BLaER1 (cell line): Measurements from ENCODE around the gene TSPAN9.

Source experiments
- H3K27ac ChIP-seq: shearing (Covaris generic); formaldehyde crosslinking; 2 replicates; pipeline ENCODE4 v1.8.1; 2022
- H3K27me3 ChIP-seq: shearing (Covaris generic); formaldehyde crosslinking; 2 replicates; pipeline ENCODE4 v1.8.1; 2022
- H3K36me3 ChIP-seq: shearing (Covaris generic); formaldehyde crosslinking; 2 replicates; pipeline ENCODE4 v1.8.1; 2022
- H3K4me1 ChIP-seq: shearing (Covaris generic); formaldehyde crosslinking; 2 replicates; pipeline ENCODE4 v1.8.1; 2022
- H3K4me2 ChIP-seq: shearing (Covaris generic); formaldehyde crosslinking; 2 replicates; pipeline ENCODE4 v1.8.1; 2022
- H3K4me3 ChIP-seq: shearing (Covaris generic); formaldehyde crosslinking; 2 replicates; pipeline ENCODE4 v1.8.1; 2022
- H3K9ac ChIP-seq: shearing (Covaris generic); formaldehyde crosslinking; 2 replicates; pipeline ENCODE4 v1.8.1; 2022
- H3K9me3 ChIP-seq: shearing (Covaris generic); formaldehyde crosslinking; 2 replicates; pipeline ENCODE4 v1.8.1; 2022
- H4K20me1 ChIP-seq: shearing (Covaris generic); formaldehyde crosslinking; 2 replicates; pipeline ENCODE4 v1.8.1; 2022
- Cebpa-rat ChIP-seq: shearing (Covaris generic); IDR thresholded peaks from 2 replicates; pipeline ENCODE4 v1.8.1; 2022

TSPAN9 gene

DNA sequence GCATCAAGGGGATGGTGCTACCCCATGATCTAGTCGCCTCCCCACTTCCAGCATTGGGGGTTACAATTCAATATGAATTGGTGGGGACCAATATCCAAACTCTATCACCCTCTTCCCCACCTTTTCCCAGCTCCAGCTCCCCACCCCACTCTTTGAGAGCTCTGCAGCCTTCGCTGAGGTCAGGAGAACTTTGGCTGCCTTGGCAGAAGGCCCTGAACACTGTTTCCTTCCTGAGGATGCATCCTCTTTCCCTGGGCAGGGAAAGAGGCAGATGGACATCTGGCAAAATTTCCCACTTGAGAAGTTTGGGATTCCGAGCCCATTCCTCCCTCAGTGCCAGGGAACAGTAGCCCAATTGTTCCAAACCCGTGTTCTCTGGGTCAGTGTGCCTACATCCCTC is 169.1 kb downstream of the TSPAN9 start:
- H3K9ac ChIP-seq, result no peak overlapping the region
- H3K27ac ChIP-seq, result no peak overlapping the region
- no peak overlapping the region for H3K4me3 ChIP-seq
- peaks cover 78% of the 10 kb centered on the region for H3K4me1 ChIP-seq
- peaks cover 5% of the 10 kb centered on the region; the same call in 1 of the 2 replicates for H3K36me3 ChIP-seq
- TF ChIP-seq Cebpa-rat, result no peak
- H4K20me1 ChIP-seq, result no peaks in the 10 kb centered on the region
- H3K27me3 ChIP-seq, result no peaks in the 10 kb centered on the region
- H3K9me3 ChIP-seq, result peaks cover 8% of the 10 kb centered on the region; the same call in 1 of the 2 replicates
- H3K4me2 ChIP-seq, result peak overlapping the region; percentile 23; the same call in 1 of the 2 replicates

- Histone ChIP-seq H3K27ac (no peak overlapping the region), H3K27me3 (no peaks in the 10 kb centered on the region), H3K9ac (no peak overlapping the region), H3K4me3 (no peak overlapping the region), H3K36me3 (peaks cover 5% of the 10 kb centered on the region; the same call in 1 of the 2 replicates), H3K9me3 (peaks cover 8% of the 10 kb centered on the region; the same call in 1 of the 2 replicates), H3K4me2 (peak overlapping the region; percentile 83), H4K20me1 (no peaks in the 10 kb centered on the region), H3K4me1 (peaks cover 84% of the 10 kb centered on the region)
- no peak for TF ChIP-seq Cebpa-rat
Observed at GRCh38 chr12:3247077-3247476, 169.9 kb downstream of the TSPAN9 start.

DNA sequence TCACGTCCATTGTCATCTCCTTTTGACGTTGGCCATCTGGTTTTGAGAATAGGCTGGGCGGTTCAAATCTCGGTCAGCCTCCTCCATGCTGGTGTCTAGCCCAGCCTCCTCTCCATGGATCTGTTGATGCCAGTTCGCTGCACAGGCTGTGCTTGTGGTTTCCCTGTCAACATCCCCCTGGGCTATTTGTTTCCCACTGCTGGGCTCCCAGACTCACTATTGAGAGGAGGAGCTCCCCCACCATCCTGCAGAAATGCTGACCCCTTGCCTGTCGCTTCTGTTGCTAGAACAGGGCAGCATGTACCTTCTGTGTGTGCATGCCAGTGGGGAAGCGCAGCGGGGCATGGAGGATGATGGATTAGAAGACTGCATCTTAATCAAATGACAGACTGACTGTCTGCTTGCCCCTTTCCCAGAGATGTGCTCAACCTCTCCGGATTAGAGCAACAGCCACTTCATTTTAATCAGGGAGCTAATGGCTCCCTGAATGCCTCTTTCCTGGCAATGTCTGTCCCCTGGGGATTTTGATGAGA is 170.5 kb downstream of the TSPAN9 start:
- no peak overlapping the region for H3K4me3 ChIP-seq
- peaks cover 84% of the 10 kb centered on the region for H3K4me1 ChIP-seq
- peak overlapping the region; percentile 83 for H3K4me2 ChIP-seq
- H3K9me3 ChIP-seq, result peaks cover 8% of the 10 kb centered on the region; the same call in 1 of the 2 replicates
- H3K27me3 ChIP-seq, result no peaks in the 10 kb centered on the region
- peak overlapping the region; percentile 83 for H3K27ac ChIP-seq
- H3K9ac ChIP-seq, result no peak overlapping the region
- no peak for TF ChIP-seq Cebpa-rat
- peaks cover 5% of the 10 kb centered on the region; the same call in 1 of the 2 replicates for H3K36me3 ChIP-seq
- no peaks in the 10 kb centered on the region for H4K20me1 ChIP-seq

GRCh38 chr12:3249081-3249800 is 172.1 kb downstream of the TSPAN9 start:
- H3K4me3 ChIP-seq, result 0 out of 2 replicates have a peak overlapping the region, but pooled peaks have one; percentile 4
- H3K27ac ChIP-seq, result peak overlapping the region; percentile 83
- peaks cover 72% of the 10 kb centered on the region for H3K4me1 ChIP-seq
- peaks cover 5% of the 10 kb centered on the region; the same call in 1 of the 2 replicates for H3K36me3 ChIP-seq
- H3K4me2 ChIP-seq, result peak overlapping the region; percentile 83
- no peaks in the 10 kb centered on the region for H4K20me1 ChIP-seq
- H3K27me3 ChIP-seq, result no peaks in the 10 kb centered on the region
- H3K9me3 ChIP-seq, result peaks cover 8% of the 10 kb centered on the region; the same call in 1 of the 2 replicates
- peak overlapping the region; percentile 55; the same call in 1 of the 2 replicates for H3K9ac ChIP-seq
- no peak for TF ChIP-seq Cebpa-rat

GRCh38 chr12:3250034-3250433 is 172.9 kb downstream of the TSPAN9 start:
- no peak overlapping the region for H3K4me3 ChIP-seq
- no peak for TF ChIP-seq Cebpa-rat
- 0 out of 2 replicates have a peak overlapping the region, but pooled peaks have one; percentile 1 for H3K9ac ChIP-seq
- peak overlapping the region; percentile 83 for H3K4me2 ChIP-seq
- peaks cover 75% of the 10 kb centered on the region for H3K4me1 ChIP-seq
- peaks cover 8% of the 10 kb centered on the region; the same call in 1 of the 2 replicates for H3K9me3 ChIP-seq
- peaks cover 5% of the 10 kb centered on the region; the same call in 1 of the 2 replicates for H3K36me3 ChIP-seq
- H3K27ac ChIP-seq, result peak overlapping the region; percentile 83; the same call in 1 of the 2 replicates
- no peaks in the 10 kb centered on the region for H3K27me3 ChIP-seq
- H4K20me1 ChIP-seq, result no peaks in the 10 kb centered on the region

DNA sequence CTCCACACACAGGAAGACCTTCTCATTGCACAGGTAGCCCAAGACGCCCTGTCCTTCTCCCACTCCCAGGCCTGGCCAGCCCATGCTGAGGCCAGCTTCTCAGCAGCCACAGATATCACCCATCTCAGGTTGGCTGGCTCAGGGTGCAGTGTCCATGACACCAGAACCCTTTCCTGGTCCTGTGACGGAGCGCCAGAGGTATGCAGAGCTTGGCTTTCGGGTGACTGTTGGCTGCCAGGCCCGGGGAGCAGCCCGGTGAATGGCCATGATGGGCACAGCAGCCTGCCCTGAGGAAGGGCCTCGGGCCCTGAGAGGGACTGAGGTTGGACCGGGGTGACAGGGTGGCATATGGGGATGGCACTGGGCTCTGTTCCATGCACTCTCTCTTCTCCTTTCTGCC is 173.4 kb downstream of the TSPAN9 start:
- Histone ChIP-seq H3K9ac (0 out of 2 replicates have a peak overlapping the region, but pooled peaks have one; percentile 1), H3K36me3 (no peaks in the 10 kb centered on the region), H3K27ac (peak overlapping the region; percentile 83), H4K20me1 (no peaks in the 10 kb centered on the region), H3K4me3 (no peak overlapping the region), H3K4me1 (peaks cover 80% of the 10 kb centered on the region), H3K9me3 (peaks cover 4% of the 10 kb centered on the region; the same call in 1 of the 2 replicates), H3K4me2 (peak overlapping the region; percentile 83), H3K27me3 (no peaks in the 10 kb centered on the region)
- TF ChIP-seq Cebpa-rat, result no peak

- 0 out of 2 replicates have a peak overlapping the region, but pooled peaks have one; percentile 1 for H3K9ac ChIP-seq
- no peaks in the 10 kb centered on the region for H3K27me3 ChIP-seq
- no peak overlapping the region for H3K4me3 ChIP-seq
Observed at GRCh38 chr12:3251067-3251466, 173.9 kb downstream of the TSPAN9 start.

GRCh38 chr12:3251691-3252090 is 174.5 kb downstream of the TSPAN9 start:
- peaks cover 73% of the 10 kb centered on the region for H3K4me1 ChIP-seq
- no peaks in the 10 kb centered on the region for H3K27me3 ChIP-seq
- no peak for TF ChIP-seq Cebpa-rat
- no peak overlapping the region for H3K27ac ChIP-seq
- H3K4me2 ChIP-seq, result 0 out of 2 replicates have a peak overlapping the region, but pooled peaks have one; percentile 83
- no peaks in the 10 kb centered on the region for H3K9me3 ChIP-seq
- H3K9ac ChIP-seq, result no peak overlapping the region
- no peaks in the 10 kb centered on the region for H4K20me1 ChIP-seq
- no peaks in the 10 kb centered on the region for H3K36me3 ChIP-seq
- H3K4me3 ChIP-seq, result no peak overlapping the region

More at GRCh38 chr12:3251067-3251466, 173.9 kb downstream of the TSPAN9 start:
- Histone ChIP-seq H3K27ac (peak overlapping the region; percentile 83), H3K9me3 (no peaks in the 10 kb centered on the region), H4K20me1 (no peaks in the 10 kb centered on the region), H3K4me2 (peak overlapping the region; percentile 83), H3K36me3 (no peaks in the 10 kb centered on the region), H3K4me1 (peaks cover 80% of the 10 kb centered on the region)
- TF ChIP-seq Cebpa-rat, result no peak

- H3K27me3 ChIP-seq, result no peaks in the 10 kb centered on the region
- H3K4me2 ChIP-seq, result peak overlapping the region; percentile 20
- TF ChIP-seq Cebpa-rat, result no peak
- H3K36me3 ChIP-seq, result no peaks in the 10 kb centered on the region
- peaks cover 66% of the 10 kb centered on the region for H3K4me1 ChIP-seq
- H3K4me3 ChIP-seq, result no peak overlapping the region
- H4K20me1 ChIP-seq, result no peaks in the 10 kb centered on the region
- H3K27ac ChIP-seq, result no peak overlapping the region
- no peaks in the 10 kb centered on the region for H3K9me3 ChIP-seq
- no peak overlapping the region for H3K9ac ChIP-seq
Observed at GRCh38 chr12:3252450-3252891, 175.3 kb downstream of the TSPAN9 start.

GRCh38 chr12:3253682-3254275 is 176.6 kb downstream of the TSPAN9 start:
- Histone ChIP-seq H3K36me3 (no peaks in the 10 kb centered on the region), H3K27me3 (no peaks in the 10 kb centered on the region), H3K27ac (no peak overlapping the region), H3K4me3 (no peak overlapping the region), H3K4me1 (peaks cover 53% of the 10 kb centered on the region), H3K4me2 (no peak overlapping the region), H3K9me3 (no peaks in the 10 kb centered on the region), H4K20me1 (no peaks in the 10 kb centered on the region), H3K9ac (no peak overlapping the region)
- TF ChIP-seq Cebpa-rat, result no peak
